PC-9 (cell line): ENCODE measurements around the gene PRDM16. TPM values are rescaled to one million over a fixed set of nuclear protein-coding genes. Genes with fewer than 3 reads are reported as not detected.

Source experiments
- BruUV-seq: library from RNA; stranded (reverse); fragments of 400-500 nt; replicated peaks from 2 replicates; lab custom pipeline; 2021; lab: Mats Ljungman, UMichigan
- CTCF ChIA-PET: fragments of 300-600 bp; sonication (Branson Sonifier 250); formaldehyde crosslinking; loops from one replicate; lab custom pipeline; 2022; ENCODE audit warnings: antibody characterized with exemption; lab: Charles Lee
- POLR2A ChIA-PET: fragments of 300-600 bp; sonication (Branson Sonifier 250); formaldehyde crosslinking; loops from one replicate; lab custom pipeline; 2022; ENCODE audit warnings: antibody characterized with exemption; ENCODE audit not compliant: unreplicated experiment; lab: Charles Lee
- DNase-seq, 2 experiments: peaks; one replicate each; pipeline versions ENCODE4 v3.0.0 to v3.0.0-alpha.2; 2015 to 2022; ENCODE audit warnings: mixed read lengths in 1 of 2
- H2AFZ ChIP-seq: fragments of 200-600 bp; sonication (generic); 2 replicates; pipeline ENCODE4 v1.8.1; 2017; ENCODE audit warnings: antibody characterized with exemption
- H3F3A ChIP-seq: fragments of 200-600 bp; sonication (generic); 2 replicates; pipeline ENCODE4 v1.8.1; 2017; ENCODE audit warnings: antibody characterized with exemption, mild to moderate bottlenecking, low read depth; ENCODE audit not compliant: insufficient read depth
- H3K27ac ChIP-seq: fragments of 200-600 bp; sonication (generic); 2 replicates; pipeline ENCODE4 v1.6.1; 2016; ENCODE audit warnings: mixed run types
- H3K27me3 ChIP-seq: fragments of 200-600 bp; sonication (generic); 2 replicates; pipeline ENCODE4 v1.6.1; 2016; ENCODE audit warnings: low read depth, mixed run types; ENCODE audit not compliant: insufficient read depth
- H3K36me3 ChIP-seq: fragments of 200-600 bp; sonication (generic); 2 replicates; pipeline ENCODE4 v1.6.1; 2016; ENCODE audit warnings: low read depth, mixed run types
- H3K4me1 ChIP-seq: fragments of 200-600 bp; sonication (generic); replicated peaks from 2 replicates; pipeline ENCODE4 v1.6.1; 2016; ENCODE audit warnings: mixed run types; ENCODE audit not compliant: insufficient read depth
- H3K4me2 ChIP-seq: fragments of 200-600 bp; sonication (generic); 2 replicates; pipeline ENCODE4 v1.6.1; 2017; ENCODE audit warnings: mixed run types
- H3K4me3 ChIP-seq: fragments of 200-600 bp; sonication (generic); 2 replicates; pipeline ENCODE4 v1.6.1; 2016; ENCODE audit warnings: mixed run types
- H3K79me2 ChIP-seq: fragments of 200-600 bp; sonication (generic); 2 replicates; pipeline ENCODE4 v1.6.1; 2017; ENCODE audit warnings: low read depth, mixed run types
- H3K9me2 ChIP-seq: fragments of 200-600 bp; sonication (generic); 2 replicates; pipeline ENCODE4 v1.8.1; 2017; ENCODE audit warnings: mild to moderate bottlenecking; ENCODE audit not compliant: insufficient read depth
- H3K9me3 ChIP-seq: fragments of 200-600 bp; sonication (generic); 2 replicates; pipeline ENCODE4 v1.8.1; 2016; ENCODE audit warnings: low read depth; ENCODE audit not compliant: insufficient read depth
- H4K20me1 ChIP-seq: fragments of 200-600 bp; sonication (generic); 2 replicates; pipeline ENCODE4 v1.8.1; 2017; ENCODE audit not compliant: insufficient read depth
- EZH2 ChIP-seq: fragments of 200-600 bp; sonication (generic); IDR thresholded peaks from 2 replicates; pipeline ENCODE4 v1.8.0; 2017; ENCODE audit warnings: antibody characterized with exemption, low read depth
- intact Hi-C: fragments of 100-400 bp; cut with micrococcal nuclease; formaldehyde crosslinking; loops from one replicate; pipeline ENCODE4 v1.10.0; 2022; ENCODE audit not compliant: unreplicated experiment
- total RNA-seq: library from RNA; stranded (reverse); gene quantifications from 2 replicates; pipeline ENCODE4 v1.2.3, GENCODE V29; 2021
- TF ChIP-seq, protein P1 (sequence below): fragments of 200-600 bp; sonication (generic); conservative IDR thresholded peaks from 2 replicates; pipeline ENCODE4 v1.6.1; 2017; ENCODE audit warnings: mixed run types, antibody characterized with exemption, mild to moderate bottlenecking, moderate library complexity

Gene PRDM16
- total RNA-seq, 1 experiment from 2014 or later: not detected

- CTCF ChIA-PET: no interaction called here
- H3K4me2 ChIP-seq: no peak overlapping the region
- POLR2A ChIA-PET: no interaction called here
- no peaks in the 10 kb centered on the region for H3K9me2 ChIP-seq
- H3K9me3 ChIP-seq: no peaks in the 10 kb centered on the region
- intact Hi-C loops: no loop called here
- peaks cover 100% of the 10 kb centered on the region for H3K27me3 ChIP-seq
- H3K36me3 ChIP-seq: no peaks in the 10 kb centered on the region
- H4K20me1 ChIP-seq: no peaks in the 10 kb centered on the region
- no TSS peak for BruUV-seq
- no peak overlapping the region for H3K4me3 ChIP-seq
- no peaks in the 10 kb centered on the region for H3K79me2 ChIP-seq
- H3K4me1 ChIP-seq: no peaks in the 10 kb centered on the region
- no peak overlapping the region for H2AFZ ChIP-seq
- TF ChIP-seq EZH2: no peak
- TF ChIP-seq, protein P1, sequence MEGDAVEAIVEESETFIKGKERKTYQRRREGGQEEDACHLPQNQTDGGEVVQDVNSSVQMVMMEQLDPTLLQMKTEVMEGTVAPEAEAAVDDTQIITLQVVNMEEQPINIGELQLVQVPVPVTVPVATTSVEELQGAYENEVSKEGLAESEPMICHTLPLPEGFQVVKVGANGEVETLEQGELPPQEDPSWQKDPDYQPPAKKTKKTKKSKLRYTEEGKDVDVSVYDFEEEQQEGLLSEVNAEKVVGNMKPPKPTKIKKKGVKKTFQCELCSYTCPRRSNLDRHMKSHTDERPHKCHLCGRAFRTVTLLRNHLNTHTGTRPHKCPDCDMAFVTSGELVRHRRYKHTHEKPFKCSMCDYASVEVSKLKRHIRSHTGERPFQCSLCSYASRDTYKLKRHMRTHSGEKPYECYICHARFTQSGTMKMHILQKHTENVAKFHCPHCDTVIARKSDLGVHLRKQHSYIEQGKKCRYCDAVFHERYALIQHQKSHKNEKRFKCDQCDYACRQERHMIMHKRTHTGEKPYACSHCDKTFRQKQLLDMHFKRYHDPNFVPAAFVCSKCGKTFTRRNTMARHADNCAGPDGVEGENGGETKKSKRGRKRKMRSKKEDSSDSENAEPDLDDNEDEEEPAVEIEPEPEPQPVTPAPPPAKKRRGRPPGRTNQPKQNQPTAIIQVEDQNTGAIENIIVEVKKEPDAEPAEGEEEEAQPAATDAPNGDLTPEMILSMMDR: no peak
- no peak overlapping the region for H3K27ac ChIP-seq
- no peaks in the 10 kb centered on the region for H3F3A ChIP-seq
- no peak for DNase-seq
Observed at GRCh38 chr1:3240524-3241235, 171.7 kb downstream of the PRDM16 start.

DNA sequence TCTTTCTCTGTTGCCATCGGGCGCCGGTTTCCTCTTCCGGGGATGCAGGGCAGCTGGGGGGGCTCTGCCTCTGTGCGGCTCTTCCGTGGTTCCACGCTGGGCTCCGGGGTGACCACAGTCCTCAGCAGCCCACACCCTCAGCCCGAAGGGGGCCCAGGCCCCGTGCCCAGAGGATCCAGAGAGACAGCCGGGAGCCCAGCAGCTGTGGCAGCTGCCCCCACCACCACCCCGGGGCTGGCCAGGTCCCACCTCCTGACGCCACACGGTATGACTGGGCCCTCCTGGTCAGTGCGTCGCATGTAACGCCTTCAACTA, 172.2 kb downstream of the PRDM16 start:
- Histone ChIP-seq H3F3A (no peaks in the 10 kb centered on the region), H3K9me2 (no peaks in the 10 kb centered on the region), H3K27ac (no peak overlapping the region), H3K9me3 (no peaks in the 10 kb centered on the region), H3K79me2 (no peaks in the 10 kb centered on the region), H3K4me2 (no peak overlapping the region), H3K27me3 (peaks cover 100% of the 10 kb centered on the region), H3K36me3 (no peaks in the 10 kb centered on the region), H3K4me1 (no peaks in the 10 kb centered on the region), H2AFZ (no peak overlapping the region), H3K4me3 (no peak overlapping the region), H4K20me1 (no peaks in the 10 kb centered on the region)
- intact Hi-C loops: no loop called here
- DNase-seq: no peak
- TF ChIP-seq, protein P1: no peak
- no peak for TF ChIP-seq EZH2
- ChIA-PET POLR2A (no interaction called here), CTCF (no interaction called here)
- no TSS peak for BruUV-seq

DNA sequence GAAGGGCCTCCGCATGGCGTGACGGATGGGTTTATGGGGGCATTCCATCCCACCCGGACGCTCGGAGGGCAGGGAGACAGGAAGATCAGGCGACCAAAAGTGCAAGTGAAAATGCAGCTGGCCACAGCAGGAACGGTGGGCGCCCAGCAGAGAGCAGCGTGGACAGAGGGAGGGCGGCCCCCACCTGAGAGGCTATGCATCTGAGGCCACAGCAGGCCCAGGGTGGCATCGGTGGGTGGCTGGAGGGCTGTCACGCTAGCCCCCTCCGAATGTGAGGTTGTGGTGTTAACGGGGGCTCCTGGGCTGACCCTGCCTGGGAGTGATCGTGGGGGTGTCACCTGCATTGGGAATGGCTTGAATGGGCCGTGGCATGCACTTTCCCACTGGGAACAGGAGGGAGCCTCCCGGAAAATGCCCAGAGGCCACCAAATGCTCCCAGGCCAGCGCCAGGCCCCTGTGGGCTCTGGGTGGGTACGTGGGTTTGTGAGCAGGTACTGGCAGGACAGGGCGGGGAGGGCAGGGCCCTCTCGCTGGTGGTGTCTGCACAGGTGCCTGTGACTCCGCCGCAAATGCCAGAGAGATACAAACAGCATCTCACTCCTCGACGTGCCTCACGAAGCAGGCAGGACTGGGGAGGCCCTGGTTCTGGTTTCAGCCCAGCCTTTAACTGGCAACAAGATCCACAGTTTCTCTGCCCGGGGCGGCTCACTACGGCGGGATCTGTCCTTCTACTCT, 172.8 kb downstream of the PRDM16 start:
- ChIA-PET CTCF (no interaction called here), POLR2A (no interaction called here)
- no peak overlapping the region for H2AFZ ChIP-seq
- H3K4me2 ChIP-seq: no peak overlapping the region
- DNase-seq: no peak
- H3F3A ChIP-seq: no peaks in the 10 kb centered on the region
- TF ChIP-seq, protein P1: no peak
- TF ChIP-seq EZH2: no peak
- no peaks in the 10 kb centered on the region for H3K4me1 ChIP-seq
- H3K27me3 ChIP-seq: peaks cover 99% of the 10 kb centered on the region
- H3K4me3 ChIP-seq: no peak overlapping the region
- no peaks in the 10 kb centered on the region for H4K20me1 ChIP-seq
- H3K9me2 ChIP-seq: no peaks in the 10 kb centered on the region
- BruUV-seq: no TSS peak
- intact Hi-C loops: no loop called here
- H3K9me3 ChIP-seq: no peaks in the 10 kb centered on the region
- no peak overlapping the region for H3K27ac ChIP-seq
- H3K79me2 ChIP-seq: no peaks in the 10 kb centered on the region
- H3K36me3 ChIP-seq: no peaks in the 10 kb centered on the region
